Keratinocyte (primary cell): ENCODE measurements around the gene ZIC5.

Experiments used
- EZH2 ChIP-seq: IDR thresholded peaks from one replicate; pipeline ENCODE4 v1.6.1; 2012; ENCODE audit warnings: inconsistent platforms, mild to moderate bottlenecking, low read length, moderate library complexity
- TF ChIP-seq, protein P1 (sequence below), 3 experiments: IDR thresholded peaks in 1 of 3; conservative IDR thresholded peaks in 1 of 3; optimal IDR thresholded peaks in 1 of 3; 2 replicates in 2 of 3; 3 replicates in 1 of 3; pipeline versions ENCODE3 to v1.5.1; 2011; ENCODE audit warnings: low read length in 3 of 3, mild to moderate bottlenecking in 3 of 3, moderate library complexity in 2 of 3, control low read depth in 1 of 3, inconsistent platforms in 1 of 3; ENCODE audit not compliant: insufficient read depth in 2 of 3; ENCODE audit errors: extremely low read depth in 1 of 3

DNA sequence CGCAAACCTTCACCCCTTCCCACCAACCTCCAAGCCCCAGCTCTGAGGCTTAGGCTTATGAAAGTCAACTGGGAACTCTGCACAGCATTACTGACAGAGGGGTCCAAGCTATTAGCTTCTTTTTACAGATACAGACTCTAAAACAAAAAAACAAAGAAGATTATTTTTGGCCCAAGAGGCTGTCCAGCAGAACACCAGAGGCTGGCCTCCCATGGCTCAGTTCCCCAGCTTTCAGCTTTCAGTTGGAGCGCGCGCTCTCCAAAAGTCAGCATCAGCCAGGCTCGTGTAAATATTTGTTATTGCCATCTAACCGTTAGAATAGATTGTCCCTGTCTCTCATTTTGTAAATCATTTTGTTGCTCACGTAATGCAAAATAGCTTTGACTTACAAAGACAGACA is 58.4 kb downstream of the ZIC5 start:
- TF ChIP-seq, protein P1, sequence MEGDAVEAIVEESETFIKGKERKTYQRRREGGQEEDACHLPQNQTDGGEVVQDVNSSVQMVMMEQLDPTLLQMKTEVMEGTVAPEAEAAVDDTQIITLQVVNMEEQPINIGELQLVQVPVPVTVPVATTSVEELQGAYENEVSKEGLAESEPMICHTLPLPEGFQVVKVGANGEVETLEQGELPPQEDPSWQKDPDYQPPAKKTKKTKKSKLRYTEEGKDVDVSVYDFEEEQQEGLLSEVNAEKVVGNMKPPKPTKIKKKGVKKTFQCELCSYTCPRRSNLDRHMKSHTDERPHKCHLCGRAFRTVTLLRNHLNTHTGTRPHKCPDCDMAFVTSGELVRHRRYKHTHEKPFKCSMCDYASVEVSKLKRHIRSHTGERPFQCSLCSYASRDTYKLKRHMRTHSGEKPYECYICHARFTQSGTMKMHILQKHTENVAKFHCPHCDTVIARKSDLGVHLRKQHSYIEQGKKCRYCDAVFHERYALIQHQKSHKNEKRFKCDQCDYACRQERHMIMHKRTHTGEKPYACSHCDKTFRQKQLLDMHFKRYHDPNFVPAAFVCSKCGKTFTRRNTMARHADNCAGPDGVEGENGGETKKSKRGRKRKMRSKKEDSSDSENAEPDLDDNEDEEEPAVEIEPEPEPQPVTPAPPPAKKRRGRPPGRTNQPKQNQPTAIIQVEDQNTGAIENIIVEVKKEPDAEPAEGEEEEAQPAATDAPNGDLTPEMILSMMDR (optimal IDR thresholded peaks at IDR 0.05 in 1 of 3, IDR thresholded peaks at IDR 0.05 in 1 of 3, conservative IDR thresholded peaks at IDR 0.05 in 1 of 3; ENCODE audit: extremely low read depth in 1 of 3, insufficient read depth in 2 of 3, low read length in 3 of 3) = no peak
- TF ChIP-seq EZH2 = no peak
